GM21360 (cell line): ENCODE measurements around the gene WDR74.
"Not testable (repeated sequence)": the region's sequence is repeated elsewhere in the genome, so short reads cannot be mapped to it uniquely, and the experiment has no call there.

ENCODE experiments used
- ATAC-seq: cut with Tn5 transposase; IDR thresholded peaks from one replicate; pipeline ENCODE4 v1.9.1; 2021; ENCODE audit warnings: mild to moderate bottlenecking, moderate library complexity; ENCODE audit not compliant: unreplicated experiment

Gene WDR74

GRCh38 chr11:62860835-62861563 is 21.6 kb upstream of the WDR74 start:
- ATAC-seq, result no peak

- ATAC-seq, result not testable (repeated sequence)
Observed at GRCh38 chr11:62859281-62859703, 19.9 kb upstream of the WDR74 start.

GRCh38 chr11:62858201-62858600 is 18.8 kb upstream of the WDR74 start:
- ATAC-seq, result no peak

- ATAC-seq, result no peak
Observed at GRCh38 chr11:62857541-62857982, 18.2 kb upstream of the WDR74 start.

- no peak for ATAC-seq
Observed at GRCh38 chr11:62856333-62856895, 17.0 kb upstream of the WDR74 start.

GRCh38 chr11:62855571-62856332 is 16.4 kb upstream of the WDR74 start:
- peak; percentile 78 for ATAC-seq

GRCh38 chr11:62854825-62855570 is 15.6 kb upstream of the WDR74 start:
- no peak for ATAC-seq

- ATAC-seq, result no peak
Observed at GRCh38 chr11:62854013-62854824, 14.8 kb upstream of the WDR74 start.

GRCh38 chr11:62853279-62853965 is 14.0 kb upstream of the WDR74 start:
- no peak for ATAC-seq

- ATAC-seq, result no peak
Observed at GRCh38 chr11:62852523-62853188, 13.3 kb upstream of the WDR74 start.

GRCh38 chr11:62851807-62852522 is 12.6 kb upstream of the WDR74 start:
- no peak for ATAC-seq

GRCh38 chr11:62850911-62851806 is 11.8 kb upstream of the WDR74 start:
- ATAC-seq, result no peak

- no peak for ATAC-seq
Observed at GRCh38 chr11:62847767-62848314, 8.5 kb upstream of the WDR74 start.

- no peak for ATAC-seq
Observed at GRCh38 chr11:62846177-62846576, 6.8 kb upstream of the WDR74 start.

- no peak for ATAC-seq
Observed at GRCh38 chr11:62844154-62844553, 4.8 kb upstream of the WDR74 start.

GRCh38 chr11:62843466-62843865 is 4.1 kb upstream of the WDR74 start:
- no peak for ATAC-seq

- ATAC-seq, result not testable (repeated sequence)
Observed at GRCh38 chr11:62842891-62843290, 3.5 kb upstream of the WDR74 start.
